Activated naive CD4-positive, alpha-beta T cell treated with Interleukin-2 at 50 U/mL for 16 hours (primary cell): ENCODE data around the gene BCAS3.

Experiments used
- DNase-seq: peaks from one replicate; pipeline ENCODE4 v3.0.0-alpha.2; 2020

Gene BCAS3

DNA sequence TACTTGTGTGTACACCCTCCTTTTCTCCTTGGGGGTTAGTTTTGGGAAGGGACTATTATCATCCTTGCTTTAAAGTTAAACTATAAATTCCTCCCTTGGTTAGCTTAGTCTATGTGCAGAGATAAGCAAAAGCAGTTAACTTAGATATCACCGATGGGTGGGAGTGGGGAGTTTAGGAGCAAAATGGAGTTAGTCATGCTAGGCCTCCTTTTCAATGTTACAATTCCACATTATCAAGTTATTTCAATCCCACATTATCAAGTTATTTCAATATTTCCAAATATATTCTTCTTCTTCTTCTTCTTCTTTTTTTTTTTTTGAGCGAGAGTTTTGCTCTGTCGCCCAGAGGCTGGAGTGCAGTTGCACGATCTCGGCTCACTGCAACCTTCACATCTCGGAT lies 1.7 kb upstream of the BCAS3 start:
- no peak for DNase-seq

DNA sequence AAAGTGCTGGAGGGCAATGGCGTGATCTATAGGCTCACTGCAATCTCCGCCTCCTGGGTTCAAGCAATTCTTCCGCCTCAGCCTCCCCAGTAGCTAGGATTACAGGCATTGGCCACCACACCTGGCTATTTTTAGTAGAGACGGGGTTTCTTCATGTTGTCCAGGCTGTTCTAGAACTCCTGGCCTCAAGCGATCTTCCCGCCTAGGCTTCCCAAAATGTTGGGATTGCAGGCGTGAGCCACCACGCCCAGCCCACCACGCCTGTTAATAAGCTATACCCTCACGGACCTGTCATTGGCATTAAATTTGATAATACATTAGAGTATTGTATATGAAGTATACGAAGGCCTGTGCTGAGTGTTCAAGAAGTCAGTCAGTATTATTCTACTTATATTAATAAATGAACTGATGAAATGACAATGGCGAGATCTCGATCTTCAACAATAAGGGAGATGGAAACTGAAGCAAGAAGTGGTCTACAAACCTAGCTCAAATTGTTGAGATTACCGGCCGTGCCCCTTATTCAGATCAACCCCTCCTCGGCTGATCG lies 818 bp upstream of the BCAS3 start:
- no peak for DNase-seq

DNA sequence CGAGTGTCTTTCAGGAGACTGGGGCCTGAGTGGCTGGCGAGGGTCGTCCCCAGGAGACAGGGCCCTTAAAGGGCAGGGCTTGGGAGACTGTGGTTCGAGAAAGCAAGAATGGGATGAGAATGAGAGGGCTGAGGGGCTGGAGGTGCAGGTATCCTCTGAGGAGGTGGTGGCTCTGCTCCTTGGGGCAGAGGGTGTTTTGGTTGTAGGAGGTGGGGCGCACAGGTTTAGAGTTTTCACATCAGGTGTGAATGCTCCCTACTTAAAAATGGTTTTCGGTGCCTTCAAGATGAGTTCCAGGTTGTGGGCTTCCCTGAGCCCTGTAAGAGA lies 430 bp downstream of the BCAS3 start:
- DNase-seq, result no peak

- DNase-seq, result no peak
Measured at GRCh38 chr17:60679287-60679686, 1.6 kb downstream of the BCAS3 start.

GRCh38 chr17:60680754-60681153 lies 3.1 kb downstream of the BCAS3 start:
- no peak for DNase-seq

DNA sequence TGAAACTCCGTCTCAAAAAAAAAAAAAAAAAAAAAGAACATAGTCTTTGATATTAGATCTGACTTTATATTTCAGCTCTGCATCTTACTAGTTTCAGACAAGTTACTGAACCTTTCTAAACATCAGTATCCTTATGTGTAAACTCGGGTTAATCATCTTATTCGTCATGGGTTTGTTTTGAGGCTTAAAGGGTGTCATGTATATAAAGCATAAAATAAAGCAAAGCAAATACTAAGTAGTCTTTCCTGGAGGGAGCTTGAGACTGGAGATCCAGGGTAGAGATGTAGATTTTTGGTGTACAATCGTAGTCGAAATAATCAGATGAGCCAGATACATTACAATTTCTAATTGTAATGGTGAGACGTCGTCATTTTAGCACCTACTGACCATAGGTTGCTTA lies 7.8 kb downstream of the BCAS3 start:
- no peak for DNase-seq

- no peak for DNase-seq
Measured at GRCh38 chr17:60695960-60696359, 18.3 kb downstream of the BCAS3 start.

- no peak for DNase-seq
Measured at GRCh38 chr17:60699090-60699489, 21.4 kb downstream of the BCAS3 start.

DNA sequence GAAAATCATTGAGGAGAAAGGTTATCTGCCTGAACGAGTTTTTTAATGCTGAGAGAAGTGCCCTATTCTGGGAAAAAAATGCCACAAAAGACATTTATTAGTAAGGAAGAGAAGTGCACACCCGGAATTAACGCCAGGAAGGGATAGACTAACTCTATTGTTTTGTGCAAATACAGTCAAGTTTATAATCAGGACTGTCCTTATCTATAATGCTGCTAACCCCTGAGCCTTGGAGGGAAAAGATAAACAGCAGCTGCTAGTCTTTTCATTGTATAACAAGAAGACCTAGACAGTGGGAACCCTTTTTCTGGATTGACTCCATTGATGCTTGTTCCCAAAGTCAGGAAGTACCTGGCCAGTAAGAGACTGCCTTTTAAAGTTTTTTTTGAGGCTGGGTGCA lies 26.5 kb downstream of the BCAS3 start:
- DNase-seq, result no peak

DNA sequence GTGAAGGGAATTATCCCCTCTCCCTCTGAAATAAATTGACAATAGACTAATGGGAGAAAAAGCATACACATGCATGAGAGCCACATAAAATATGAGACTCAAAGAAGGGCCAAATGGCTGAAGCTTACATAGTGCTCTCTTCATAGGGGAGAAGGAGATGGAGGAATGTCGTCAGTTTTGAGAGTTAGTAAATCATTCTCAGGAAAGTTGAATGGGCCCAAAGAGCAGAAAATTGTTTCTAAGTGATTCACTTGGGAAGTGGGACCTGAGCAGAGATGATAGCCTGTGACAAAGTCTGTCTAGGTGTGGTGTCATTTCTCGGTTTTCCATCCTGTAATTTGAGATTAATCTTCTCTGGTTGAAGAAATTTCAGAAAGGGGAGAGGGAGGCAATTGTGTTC lies 35.0 kb downstream of the BCAS3 start:
- DNase-seq, result no peak

- DNase-seq, result no peak
Measured at GRCh38 chr17:60713608-60714007, 36.0 kb downstream of the BCAS3 start.

DNA sequence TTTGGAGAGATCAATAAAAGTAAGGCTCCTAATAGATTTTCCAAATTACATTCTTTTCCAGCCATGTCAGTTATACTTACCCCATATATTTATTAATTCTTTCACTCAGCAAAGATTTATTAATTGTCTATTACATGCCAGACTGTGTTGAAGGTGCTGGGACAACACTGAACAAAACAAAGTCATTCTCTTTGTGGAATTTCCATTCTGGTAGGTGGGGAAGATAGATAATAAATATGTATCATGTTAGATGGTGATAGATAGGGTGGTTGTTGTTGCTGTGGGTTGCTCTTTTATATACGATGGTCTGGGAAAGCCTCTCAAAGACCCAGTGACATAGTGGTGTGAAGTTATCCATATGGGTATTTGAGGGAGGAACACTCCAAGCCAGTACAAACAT lies 39.1 kb downstream of the BCAS3 start:
- no peak for DNase-seq

GRCh38 chr17:60717814-60718213 lies 40.2 kb downstream of the BCAS3 start:
- DNase-seq, result no peak

DNA sequence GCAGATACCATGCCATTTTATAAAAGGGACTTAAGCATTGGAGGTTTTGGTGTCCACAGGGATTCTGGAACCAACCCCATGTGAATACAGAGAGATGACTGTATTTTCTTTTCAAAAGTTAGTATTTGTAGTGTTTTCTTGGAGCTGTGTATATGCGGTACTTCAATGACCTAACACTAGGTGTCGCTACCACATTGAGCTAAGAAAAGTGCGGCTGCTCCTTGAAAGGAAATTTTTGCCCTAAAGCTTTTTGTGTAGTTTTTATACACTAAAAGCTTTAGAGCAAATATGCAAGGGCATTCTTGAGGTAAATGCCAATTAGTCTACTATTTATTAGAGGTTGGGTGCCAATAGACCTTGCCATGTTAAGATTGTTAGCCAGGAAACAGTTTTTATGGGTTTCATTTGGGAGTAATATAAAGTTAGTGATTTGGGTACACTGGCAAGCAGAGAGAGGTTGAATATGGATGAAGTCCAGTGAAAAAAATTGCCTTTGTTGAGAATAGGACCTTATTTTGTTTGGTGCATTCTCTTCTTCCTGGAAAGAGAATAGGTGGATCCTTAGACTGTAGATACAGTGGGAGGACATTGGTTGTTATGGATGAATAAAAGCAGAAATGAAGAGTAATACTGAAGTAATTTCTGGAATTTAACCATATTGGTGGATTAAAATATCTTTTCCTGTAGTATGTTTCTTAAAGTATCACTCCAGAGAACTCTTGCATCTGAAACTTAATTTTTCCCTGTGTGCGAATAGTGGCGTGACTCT lies 43.3 kb downstream of the BCAS3 start:
- DNase-seq, result no peak

DNA sequence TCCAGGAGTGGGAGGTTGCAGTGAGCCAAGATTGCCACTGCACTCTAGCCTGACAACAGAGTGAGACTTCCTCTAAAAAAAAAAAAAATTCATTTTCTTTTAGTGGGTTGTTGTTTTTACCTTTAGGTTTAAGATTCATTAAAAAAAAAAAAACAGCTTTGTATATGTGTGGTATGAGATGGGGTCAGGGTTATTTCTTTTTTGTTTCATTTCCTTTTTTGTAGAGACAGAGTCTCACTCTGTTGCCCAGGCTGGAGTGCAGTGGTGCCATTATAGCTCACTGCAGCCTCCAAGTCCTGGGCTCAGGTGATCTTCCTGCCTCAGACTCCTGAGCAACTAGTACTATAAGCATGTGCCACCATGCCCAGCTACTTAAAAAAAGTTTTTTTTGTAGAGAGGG lies 47.0 kb downstream of the BCAS3 start:
- DNase-seq, result no peak

- DNase-seq, result no peak
Measured at GRCh38 chr17:60729854-60730253, 52.2 kb downstream of the BCAS3 start.

DNA sequence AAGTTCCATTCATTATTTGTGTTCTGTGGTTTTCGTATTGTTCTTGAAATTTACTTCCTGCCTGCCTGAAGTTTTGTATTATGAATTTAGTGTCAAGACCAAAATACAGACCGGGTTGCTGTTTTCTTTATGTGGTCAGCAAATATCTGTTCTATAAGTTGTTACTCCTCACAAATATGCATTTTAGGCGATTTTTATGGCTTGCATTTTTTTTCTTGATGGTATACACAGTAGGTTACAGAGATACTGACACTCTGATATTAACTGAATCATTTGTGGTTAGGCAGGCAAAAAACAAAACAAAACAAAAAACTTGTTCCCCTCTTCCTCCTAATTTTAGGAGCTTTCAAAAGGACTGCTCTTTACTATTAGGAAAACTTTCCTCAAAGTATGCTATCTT lies 52.6 kb downstream of the BCAS3 start:
- no peak for DNase-seq

- no peak for DNase-seq
Measured at GRCh38 chr17:60738287-60738686, 60.6 kb downstream of the BCAS3 start.

DNA sequence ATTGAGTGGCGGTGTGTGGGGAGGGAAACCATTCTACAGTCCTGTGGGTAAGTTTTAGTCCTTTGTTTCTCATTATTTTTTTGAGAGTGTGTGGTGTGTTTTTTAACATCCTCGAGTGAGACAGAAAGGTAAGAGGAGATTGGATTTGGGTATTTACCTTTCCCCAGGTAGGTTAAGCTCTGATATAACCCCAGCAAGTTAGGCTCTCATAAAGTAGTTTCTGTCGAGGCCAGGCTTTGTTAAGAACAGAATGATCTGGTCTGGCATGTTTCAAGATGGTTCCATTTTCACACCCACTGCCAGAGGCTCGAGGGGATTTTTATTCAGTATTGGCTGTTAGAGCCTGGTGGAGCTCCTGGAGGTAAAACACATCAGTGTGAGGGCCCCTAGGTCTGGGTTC lies 62.9 kb downstream of the BCAS3 start:
- DNase-seq, result no peak

DNA sequence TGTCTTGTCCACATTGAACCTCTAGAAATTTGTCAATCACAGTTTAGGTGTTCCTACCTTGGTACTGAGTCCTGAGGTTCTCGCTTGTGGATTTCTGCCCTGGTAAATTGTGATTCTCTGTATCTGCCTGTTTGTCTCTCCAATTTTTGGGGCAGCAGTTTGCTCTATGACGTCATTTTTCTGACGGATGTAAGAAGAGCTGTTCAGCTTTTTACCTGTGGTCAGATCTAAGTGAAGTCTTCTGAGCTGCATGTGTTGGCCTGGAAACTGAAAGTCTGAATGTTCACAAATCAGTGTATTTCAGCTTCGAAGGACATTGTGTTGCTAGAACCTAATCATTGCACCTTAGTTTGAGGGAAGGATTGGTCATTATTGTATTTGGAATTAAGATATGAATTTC lies 63.4 kb downstream of the BCAS3 start:
- no peak for DNase-seq

- DNase-seq, result no peak
Measured at GRCh38 chr17:60743282-60743681, 65.6 kb downstream of the BCAS3 start.

- DNase-seq, result no peak
Measured at GRCh38 chr17:60743799-60744198, 66.1 kb downstream of the BCAS3 start.

GRCh38 chr17:60744355-60744966 lies 66.8 kb downstream of the BCAS3 start:
- no peak for DNase-seq

GRCh38 chr17:60745544-60745943 lies 67.9 kb downstream of the BCAS3 start:
- DNase-seq, result no peak
